ENCODE data around the gene GALNT15. TPM values are rescaled to one million over a fixed set of nuclear protein-coding genes. Genes with fewer than 3 reads are reported as not detected.

GALNT15 gene
- polyA plus RNA-seq, 1 of the 3 experiments (the other 2 are of a cell fraction), result 4.7 TPM

- Histone ChIP-seq H3K4me3 (ENCODE audit: low read depth in 2 of 2, low read length in 1 of 2) (no peak overlapping the region), H3K27ac (ENCODE audit: low read depth in 2 of 2, low read length in 1 of 2) (no peak overlapping the region), H2AFZ (ENCODE audit: low read depth) (no peak overlapping the region), H4K20me1 (ENCODE audit: insufficient read depth) (no peaks in the 10 kb centered on the region), H3F3A (replicated peaks; ENCODE audit: insufficient read depth) (no peaks in the 10 kb centered on the region), H3K4me1 (ENCODE audit: control insufficient read depth in 1 of 2, insufficient read depth in 2 of 2, low read depth in 1 of 2, low read length in 1 of 2) (no peaks in the 10 kb centered on the region), H3K27me3 (ENCODE audit: insufficient read depth) (no peaks in the 10 kb centered on the region), H3K36me3 (replicated peaks in 1 of 2; ENCODE audit: control insufficient read depth in 1 of 2, insufficient read depth in 2 of 2, low read length in 1 of 2) (no peaks in the 10 kb centered on the region), H3K4me2 (no peak overlapping the region), H3K79me2 (ENCODE audit: insufficient read depth) (no peaks in the 10 kb centered on the region), H3K9me3 (no peaks in the 10 kb centered on the region), H3K9ac (no peak overlapping the region), H3K9me2 (no peaks in the 10 kb centered on the region)
- CTCF ChIA-PET, result no interaction called here
- POLR2A ChIA-PET, result no interaction called here
- no peak for DNase-seq
- TF ChIP-seq ZBTB33 (IDR thresholded peaks at IDR 0.05; ENCODE audit: borderline replicate concordance, low read depth), result no peak
- TF ChIP-seq EP300 (IDR thresholded peaks at IDR 0.05; ENCODE audit: borderline replicate concordance in 1 of 2, low read depth in 1 of 2, low read length in 1 of 2), result no peak
- no peak for TF ChIP-seq CHD2 (IDR thresholded peaks at IDR 0.05; ENCODE audit: low read length, partially characterized antibody)
Observed at GRCh38 chr3:16207031-16207430, 32.6 kb downstream of the GALNT15 start.

GRCh38 chr3:16211176-16211904 is 36.9 kb downstream of the GALNT15 start:
- Histone ChIP-seq H3F3A (replicated peaks; ENCODE audit: insufficient read depth) (no peaks in the 10 kb centered on the region), H3K9me3 (no peaks in the 10 kb centered on the region), H4K20me1 (ENCODE audit: insufficient read depth) (no peaks in the 10 kb centered on the region), H3K9ac (no peak overlapping the region), H3K9me2 (no peaks in the 10 kb centered on the region), H3K79me2 (ENCODE audit: insufficient read depth) (no peaks in the 10 kb centered on the region), H3K27me3 (ENCODE audit: insufficient read depth) (no peaks in the 10 kb centered on the region), H3K4me3 (ENCODE audit: low read depth in 2 of 2, low read length in 1 of 2) (no peak overlapping the region), H3K36me3 (replicated peaks in 1 of 2; ENCODE audit: control insufficient read depth in 1 of 2, insufficient read depth in 2 of 2, low read length in 1 of 2) (no peaks in the 10 kb centered on the region), H3K27ac (ENCODE audit: low read depth in 2 of 2, low read length in 1 of 2) (no peak overlapping the region), H3K4me2 (no peak overlapping the region), H2AFZ (ENCODE audit: low read depth) (no peak overlapping the region), H3K4me1 (ENCODE audit: control insufficient read depth in 1 of 2, insufficient read depth in 2 of 2, low read depth in 1 of 2, low read length in 1 of 2) (no peaks in the 10 kb centered on the region)
- ChIA-PET CTCF (interaction anchor here (1.4 kb wide), 1 partner anchor 33 kb away, joined by 6 read pairs; no protein-coding TSS in a partner anchor), POLR2A (no interaction called here)
- DNase-seq, result no peak
- TF ChIP-seq RAD21 (IDR thresholded peaks at IDR 0.05; ENCODE audit: low read length) (no peak), PBX3 (IDR thresholded peaks at IDR 0.05) (no peak), MAX (IDR thresholded peaks at IDR 0.05; ENCODE audit: low read depth) (no peak)
- 87% methylated on average over 9 of the region's 9 CpGs for WGBS (ENCODE audit: low lambda C conversion rate)

GRCh38 chr3:16214366-16214765 is 39.9 kb downstream of the GALNT15 start:
- CTCF ChIA-PET, result interaction anchor here (1.0 to 1.7 kb wide), 2 partner anchors 36 to 53 kb away, joined by 3 to 4 read pairs; no protein-coding TSS in a partner anchor
- POLR2A ChIA-PET, result no interaction called here

More at GRCh38 chr3:16214366-16214765, 39.9 kb downstream of the GALNT15 start:
- Histone ChIP-seq H3K27ac (ENCODE audit: low read depth in 2 of 2, low read length in 1 of 2) (no peak overlapping the region), H4K20me1 (ENCODE audit: insufficient read depth) (no peaks in the 10 kb centered on the region), H3K4me3 (ENCODE audit: low read depth in 2 of 2, low read length in 1 of 2) (no peak overlapping the region), H3K36me3 (replicated peaks in 1 of 2; ENCODE audit: control insufficient read depth in 1 of 2, insufficient read depth in 2 of 2, low read length in 1 of 2) (no peaks in the 10 kb centered on the region), H3K9me2 (no peaks in the 10 kb centered on the region), H2AFZ (ENCODE audit: low read depth) (no peak overlapping the region), H3K4me2 (no peak overlapping the region), H3K9ac (no peak overlapping the region), H3F3A (replicated peaks; ENCODE audit: insufficient read depth) (no peaks in the 10 kb centered on the region), H3K79me2 (ENCODE audit: insufficient read depth) (no peaks in the 10 kb centered on the region), H3K4me1 (ENCODE audit: control insufficient read depth in 1 of 2, insufficient read depth in 2 of 2, low read depth in 1 of 2, low read length in 1 of 2) (peaks cover 0 to 5% of the 10 kb centered on the region in 2 experiments; a peak in 1 of 4 replicates), H3K9me3 (no peaks in the 10 kb centered on the region), H3K27me3 (ENCODE audit: insufficient read depth) (no peaks in the 10 kb centered on the region)
- no peak for DNase-seq
- TF ChIP-seq FOXM1 (IDR thresholded peaks at IDR 0.05; ENCODE audit: low read depth) (no peak), TCF12 (IDR thresholded peaks at IDR 0.05) (no peak), YY1 (IDR thresholded peaks at IDR 0.05; ENCODE audit: low read depth) (no peak), MXI1 (IDR thresholded peaks at IDR 0.05; ENCODE audit: low read depth, low read length) (no peak), GATA2 (CRISPR knock-in tag; IDR thresholded peaks at IDR 0.05) (no peak), USF1 (IDR thresholded peaks at IDR 0.05; ENCODE audit: borderline replicate concordance, low read depth) (no peak), TAF1 (IDR thresholded peaks at IDR 0.05; ENCODE audit: borderline replicate concordance, low read depth, low read length) (no peak), CHD2 (IDR thresholded peaks at IDR 0.05; ENCODE audit: low read length, partially characterized antibody) (no peak), SIN3A (IDR thresholded peaks at IDR 0.05; ENCODE audit: borderline replicate concordance, low read depth, low read length) (no peak), JUND (IDR thresholded peaks at IDR 0.05) (no peak), RCOR1 (IDR thresholded peaks at IDR 0.05; ENCODE audit: low read length) (no peak), POLR2AphosphoS5 (IDR thresholded peaks at IDR 0.05; ENCODE audit: low read depth, low read length) (no peak), RAD21 (IDR thresholded peaks at IDR 0.05; ENCODE audit: low read length) (no peak)
- WGBS (ENCODE audit: low lambda C conversion rate), result 56% methylated on average over 4 of the region's 4 CpGs
